ENCODE data around the gene ASIC2. TPM values are rescaled to one million over a fixed set of nuclear protein-coding genes. Genes with fewer than 3 reads are reported as not detected.

The ASIC2 gene
- total RNA-seq, 1 donor: 0.18 TPM

DNA sequence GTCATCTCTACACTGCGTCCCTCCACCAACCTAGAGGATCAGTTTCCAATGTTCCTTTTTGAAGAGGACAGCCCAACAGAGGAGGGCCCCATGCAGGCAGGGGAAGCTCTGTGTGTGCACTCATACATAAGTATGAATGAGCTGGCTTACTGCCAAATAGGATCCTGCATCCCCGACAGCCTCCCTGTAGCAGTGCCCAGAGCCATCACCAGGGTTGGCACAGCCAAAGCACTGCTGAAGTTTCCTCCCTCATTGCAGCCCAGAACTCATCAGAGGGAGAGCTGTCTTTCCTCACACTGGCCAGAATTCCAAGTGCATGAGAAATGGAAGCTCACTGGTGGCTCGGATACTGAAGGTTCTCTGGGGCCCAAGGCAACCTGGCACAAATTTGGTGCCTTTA, 114.4 kb downstream of the ASIC2 start:
- no peak overlapping the region for H3K4me3 ChIP-seq (ENCODE audit: low read depth, low read length)
- DNase-seq (ENCODE audit: low read depth): no peak
- TF ChIP-seq, protein P1, sequence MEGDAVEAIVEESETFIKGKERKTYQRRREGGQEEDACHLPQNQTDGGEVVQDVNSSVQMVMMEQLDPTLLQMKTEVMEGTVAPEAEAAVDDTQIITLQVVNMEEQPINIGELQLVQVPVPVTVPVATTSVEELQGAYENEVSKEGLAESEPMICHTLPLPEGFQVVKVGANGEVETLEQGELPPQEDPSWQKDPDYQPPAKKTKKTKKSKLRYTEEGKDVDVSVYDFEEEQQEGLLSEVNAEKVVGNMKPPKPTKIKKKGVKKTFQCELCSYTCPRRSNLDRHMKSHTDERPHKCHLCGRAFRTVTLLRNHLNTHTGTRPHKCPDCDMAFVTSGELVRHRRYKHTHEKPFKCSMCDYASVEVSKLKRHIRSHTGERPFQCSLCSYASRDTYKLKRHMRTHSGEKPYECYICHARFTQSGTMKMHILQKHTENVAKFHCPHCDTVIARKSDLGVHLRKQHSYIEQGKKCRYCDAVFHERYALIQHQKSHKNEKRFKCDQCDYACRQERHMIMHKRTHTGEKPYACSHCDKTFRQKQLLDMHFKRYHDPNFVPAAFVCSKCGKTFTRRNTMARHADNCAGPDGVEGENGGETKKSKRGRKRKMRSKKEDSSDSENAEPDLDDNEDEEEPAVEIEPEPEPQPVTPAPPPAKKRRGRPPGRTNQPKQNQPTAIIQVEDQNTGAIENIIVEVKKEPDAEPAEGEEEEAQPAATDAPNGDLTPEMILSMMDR (IDR thresholded peaks at IDR 0.05; ENCODE audit: insufficient read depth, low read length): no peak

DNA sequence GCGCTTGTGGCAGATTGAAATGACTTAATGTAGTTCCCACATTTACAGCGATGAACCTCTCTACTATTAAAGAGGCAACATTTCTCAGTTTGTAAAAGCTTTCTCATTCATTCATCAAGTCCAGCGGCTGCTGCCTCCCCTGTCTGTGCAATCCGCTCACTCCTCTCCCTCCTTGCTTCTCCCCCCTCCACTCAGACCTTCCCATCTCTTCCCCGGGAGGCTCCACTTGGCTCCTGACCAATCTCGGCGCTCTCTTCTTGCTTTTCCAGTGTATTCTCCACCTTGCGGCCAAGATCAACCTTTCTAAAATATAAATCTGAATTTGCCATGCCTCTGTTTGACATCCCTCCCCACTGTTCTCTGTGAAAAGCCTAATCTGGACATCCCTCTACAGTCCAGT, 117.5 kb downstream of the ASIC2 start:
- no peak overlapping the region for H3K4me3 ChIP-seq (ENCODE audit: low read depth, low read length)
- DNase-seq (ENCODE audit: low read depth): no peak
- TF ChIP-seq, protein P1 (IDR thresholded peaks at IDR 0.05; ENCODE audit: insufficient read depth, low read length): no peak

DNA sequence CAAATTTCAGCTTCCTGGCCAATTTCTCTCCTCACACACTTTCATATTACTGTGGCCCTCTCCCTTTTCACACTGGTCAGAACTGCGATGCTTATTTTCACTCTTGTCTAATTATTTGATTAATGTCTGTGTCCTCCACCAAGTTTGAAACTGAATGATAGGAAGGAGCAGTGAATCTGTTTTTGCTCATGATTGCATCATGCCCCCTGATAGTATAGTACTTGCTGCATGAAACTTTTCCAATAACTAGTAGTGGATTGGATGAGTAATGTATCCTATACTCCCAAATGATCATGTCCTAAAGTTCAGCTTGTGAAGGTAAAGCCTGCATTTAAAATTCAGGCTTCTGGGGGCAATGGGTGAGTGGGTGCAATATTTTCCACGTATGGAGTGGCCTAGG, 121.2 kb downstream of the ASIC2 start:
- DNase-seq (ENCODE audit: low read depth): no peak
- TF ChIP-seq, protein P1 (IDR thresholded peaks at IDR 0.05; ENCODE audit: insufficient read depth, low read length): no peak
- H3K4me3 ChIP-seq (ENCODE audit: low read depth, low read length): no peak overlapping the region

DNA sequence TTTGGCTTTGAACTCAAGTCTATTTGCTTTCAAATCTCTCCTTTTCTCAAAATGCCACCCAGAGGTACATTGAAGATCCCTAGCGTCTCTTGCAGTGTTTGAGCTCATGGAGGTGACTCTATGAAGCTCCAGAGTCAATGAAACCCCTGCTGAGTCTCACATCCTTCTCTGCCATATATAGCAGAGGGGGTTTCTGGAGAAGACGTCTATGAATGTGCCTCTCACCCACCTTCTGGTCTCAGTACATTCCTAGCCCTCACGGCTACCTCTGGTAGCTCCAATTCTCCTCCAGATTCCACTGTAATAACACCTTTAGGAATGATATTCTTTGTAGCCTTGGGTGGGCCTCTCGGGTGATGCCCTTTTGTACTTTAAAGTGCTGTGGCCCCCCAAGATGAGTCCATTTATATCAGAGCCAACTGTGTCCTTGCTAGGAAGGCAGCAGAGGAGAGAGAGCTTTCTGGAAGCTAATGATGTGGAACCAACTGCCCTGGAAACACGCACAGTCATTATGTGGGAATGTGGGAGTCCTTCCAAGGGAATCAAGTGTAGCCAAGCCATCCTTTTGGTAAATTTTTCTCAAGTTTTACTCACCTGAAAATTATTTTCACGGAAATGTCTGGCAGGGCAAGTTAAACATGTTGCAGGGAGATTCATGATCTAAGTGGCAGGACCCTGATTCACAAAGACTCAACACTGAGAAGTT, 123.4 kb downstream of the ASIC2 start:
- H3K4me3 ChIP-seq (ENCODE audit: low read depth, low read length): no peak overlapping the region
- TF ChIP-seq, protein P1 (IDR thresholded peaks at IDR 0.05; ENCODE audit: insufficient read depth, low read length): no peak
- peak; percentile 50 for DNase-seq (ENCODE audit: low read depth)

DNA sequence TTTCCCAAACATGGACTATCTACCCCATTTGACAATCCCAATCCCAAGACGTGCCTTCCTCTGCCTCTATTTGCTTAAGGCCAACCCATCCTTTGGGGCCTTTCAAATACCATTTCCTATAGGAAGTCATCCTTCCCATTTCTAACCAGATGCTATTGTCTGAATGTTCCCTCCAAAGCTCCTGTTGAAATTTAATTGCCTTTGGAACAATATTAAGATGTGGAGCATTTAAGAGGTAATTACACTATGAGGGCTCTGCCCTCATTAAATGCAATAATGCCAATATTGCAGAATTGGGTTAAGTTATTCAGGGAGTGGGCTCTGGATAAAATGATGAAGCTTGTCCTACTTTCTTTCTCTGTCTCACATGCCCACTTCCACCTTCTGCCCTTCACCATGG, 125.4 kb downstream of the ASIC2 start:
- TF ChIP-seq, protein P1 (IDR thresholded peaks at IDR 0.05; ENCODE audit: insufficient read depth, low read length): no peak
- no peak for DNase-seq (ENCODE audit: low read depth)
- H3K4me3 ChIP-seq (ENCODE audit: low read depth, low read length): no peak overlapping the region

DNA sequence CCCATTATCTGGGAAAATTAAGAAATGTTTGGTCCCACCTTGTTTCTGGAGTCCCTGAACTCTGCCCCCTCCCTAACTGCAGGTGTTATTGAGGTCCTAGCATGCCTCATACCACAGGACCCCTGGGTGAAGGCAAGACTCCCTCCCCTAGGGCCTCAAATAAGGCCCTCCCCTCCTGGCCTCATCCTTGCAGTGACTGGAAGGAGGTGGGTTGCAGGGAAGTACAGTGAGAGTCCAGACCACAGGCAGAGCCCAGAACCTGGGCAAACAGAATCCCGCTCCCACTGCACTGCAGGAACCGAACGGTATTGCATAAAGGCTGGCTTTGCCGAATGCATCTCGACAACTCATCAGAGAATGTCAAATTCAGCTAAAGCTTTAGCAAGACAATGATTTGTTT, 126.6 kb downstream of the ASIC2 start:
- H3K4me3 ChIP-seq (ENCODE audit: low read depth, low read length): no peak overlapping the region
- TF ChIP-seq, protein P1 (IDR thresholded peaks at IDR 0.05; ENCODE audit: insufficient read depth, low read length): no peak
- no peak for DNase-seq (ENCODE audit: low read depth)

All from fibroblast of the aortic adventitia (primary cell).